HepG2 (cell line): ENCODE data around the gene HYAL1. TPM values are rescaled to one million over a fixed set of nuclear protein-coding genes. Genes with fewer than 3 reads are reported as not detected.

ENCODE experiments used
- E2F2 ChIP-seq: sonication (generic); formaldehyde crosslinking; IDR thresholded peaks from 2 replicates; pipeline ENCODE4 v1.4.0; 2020; ENCODE audit warnings: missing genetic modification reagents, borderline replicate concordance
- EHMT2 ChIP-seq: fragments of 200-600 bp; sonication (generic); IDR thresholded peaks from 2 replicates; pipeline ENCODE4 v1.7.0; 2017; ENCODE audit warnings: antibody characterized with exemption, low read depth, low read length, borderline replicate concordance
- FOXP1 ChIP-seq, 2 experiments: fragments of 450-650 bp in 1 of 2; IDR thresholded peaks; 2 replicates each; pipeline ENCODE4 v1.6.1; 2017 to 2018; ENCODE audit warnings: antibody characterized with exemption in 1 of 2
- GPBP1L1 ChIP-seq: sonication (generic); formaldehyde crosslinking; IDR thresholded peaks from 2 replicates; pipeline ENCODE4 v1.5.0; 2020; ENCODE audit warnings: mild to moderate bottlenecking, missing genetic modification reagents
- HDAC1 ChIP-seq: sonication (generic); formaldehyde crosslinking; IDR thresholded peaks from 2 replicates; pipeline ENCODE4 v1.5.1; 2020; ENCODE audit warnings: mild to moderate bottlenecking, missing genetic modification reagents
- HNF4G ChIP-seq, 2 experiments: sonication (generic) in 1 of 2; formaldehyde crosslinking in 1 of 2; IDR thresholded peaks; 2 replicates each; pipeline versions ENCODE4 v1.4.0 to v1.6.1; 2011 to 2020; ENCODE audit warnings: borderline replicate concordance in 2 of 2, low read depth in 2 of 2, mild to moderate bottlenecking in 2 of 2, low read length in 1 of 2, missing genetic modification reagents in 1 of 2, moderate library complexity in 1 of 2
- HOMEZ ChIP-seq: IDR thresholded peaks from 2 replicates; pipeline ENCODE4 v1.6.1; 2016; ENCODE audit warnings: low read depth
- JDP2 ChIP-seq: sonication (generic); formaldehyde crosslinking; IDR thresholded peaks from 2 replicates; pipeline ENCODE4 v1.8.1; 2022; ENCODE audit warnings: missing genetic modification reagents, borderline replicate concordance
- MAFK ChIP-seq, 2 experiments: IDR thresholded peaks in 1 of 2; conservative IDR thresholded peaks in 1 of 2; 2 replicates each; pipeline ENCODE4 v1.6.1; 2011; ENCODE audit warnings: improper control_type of control experiment in 2 of 2, low read length in 2 of 2
- MEF2D ChIP-seq: sonication (generic); formaldehyde crosslinking; IDR thresholded peaks from 2 replicates; pipeline ENCODE4 v1.5.1; 2020; ENCODE audit warnings: mild to moderate bottlenecking, missing genetic modification reagents
- MEIS2 ChIP-seq: sonication (generic); formaldehyde crosslinking; IDR thresholded peaks from 2 replicates; pipeline ENCODE4 v1.9.0; 2021; ENCODE audit warnings: mild to moderate bottlenecking, missing genetic modification reagents
- NAIF1 ChIP-seq: sonication (generic); formaldehyde crosslinking; IDR thresholded peaks from 2 replicates; pipeline ENCODE4 v1.5.0; 2020; ENCODE audit warnings: mild to moderate bottlenecking, missing genetic modification reagents, borderline replicate concordance
- NR2F2 ChIP-seq: IDR thresholded peaks from 2 replicates; pipeline ENCODE4 v1.6.1; 2012; ENCODE audit warnings: low read depth, inconsistent platforms, borderline replicate concordance
- NR3C1 ChIP-seq: sonication (generic); formaldehyde crosslinking; IDR thresholded peaks from 2 replicates; pipeline ENCODE4 v1.4.0; 2020; ENCODE audit warnings: missing genetic modification reagents
- PAX8 ChIP-seq: sonication (generic); formaldehyde crosslinking; IDR thresholded peaks from 2 replicates; pipeline ENCODE4 v1.8.0; 2022; ENCODE audit warnings: mild to moderate bottlenecking, missing genetic modification reagents, borderline replicate concordance
- POLR2AphosphoS2 ChIP-seq: IDR thresholded peaks from 2 replicates; pipeline ENCODE4 v1.6.1; 2011; ENCODE audit warnings: low read depth, low read length, improper control_type of control experiment
- ZFP82 ChIP-seq: sonication (generic); formaldehyde crosslinking; IDR thresholded peaks from 2 replicates; pipeline ENCODE4 v1.5.1; 2020; ENCODE audit warnings: mild to moderate bottlenecking, missing genetic modification reagents, borderline replicate concordance
- ZMYM2 ChIP-seq: sonication (generic); formaldehyde crosslinking; IDR thresholded peaks from 2 replicates; pipeline ENCODE4 v1.8.0; 2022; ENCODE audit warnings: mild to moderate bottlenecking, missing genetic modification reagents
- ZNF3 ChIP-seq: IDR thresholded peaks from 2 replicates; pipeline ENCODE4 v1.7.0; 2017; ENCODE audit warnings: inconsistent platforms
- ZNF672 ChIP-seq: sonication (generic); formaldehyde crosslinking; IDR thresholded peaks from 2 replicates; pipeline ENCODE4 v1.8.1; 2022; ENCODE audit warnings: missing genetic modification reagents
- ZNF772 ChIP-seq: sonication (generic); formaldehyde crosslinking; IDR thresholded peaks from 2 replicates; pipeline ENCODE4 v1.5.0; 2020; ENCODE audit warnings: mild to moderate bottlenecking, missing genetic modification reagents
- polyA plus RNA-seq, 8 experiments: library from polyadenylated mRNA; depleted of rRNA in 3 of 8; stranded (reverse) in 7 of 8; unstranded in 1 of 8; fragments of >200 nt; fragmentation: Illumina TruSeq in 4 of 8; extraction: Trizol in 4 of 8; gene quantifications; 2 replicates each; pipeline versions ENCODE4 v1.2.1 to v1.2.3, GENCODE V29; 2011 to 2016; ENCODE audit warnings: low read depth in 4 of 8, missing spikeins in 1 of 8, mixed read lengths in 1 of 8; ENCODE audit not compliant: insufficient read depth in 1 of 8
- total RNA-seq, 5 experiments: library from RNA; depleted of rRNA; stranded (reverse); fragments of >200 nt; fragmentation: Illumina TruSeq; extraction: Trizol; gene quantifications; 2 replicates each; pipeline ENCODE4 v1.2.3, GENCODE V29; 2016; ENCODE audit warnings: low read depth in 1 of 5
- TF ChIP-seq, protein P1 (sequence below): sonication (generic); formaldehyde crosslinking; IDR thresholded peaks from 2 replicates; pipeline ENCODE4 v1.4.0; 2020; ENCODE audit warnings: missing genetic modification reagents
- TF ChIP-seq, protein P2 (sequence below): sonication (generic); formaldehyde crosslinking; IDR thresholded peaks from 2 replicates; pipeline ENCODE4 v1.4.0; 2020; ENCODE audit warnings: mild to moderate bottlenecking, low read depth, missing genetic modification reagents

The HYAL1 gene
- total and polyA plus RNA-seq, 2 of the 13 experiments (the other 11 are each of a cell fraction or from before 2014, with no cell fraction given), result 76.5 to 193 TPM

GRCh38 chr3:50303013-50303815 is at the start of gene HYAL1 (continued):
- no peak for TF ChIP-seq MAFK (conservative IDR thresholded peaks at IDR 0.05 in 1 of 2, IDR thresholded peaks at IDR 0.05 in 1 of 2; ENCODE audit: low read length in 2 of 2)
- TF ChIP-seq E2F2, result no peak
- 0 out of 2 replicates have a peak, but pooled peaks have one; percentile 10 for TF ChIP-seq PAX8 (CRISPR knock-in tag)
- TF ChIP-seq NR3C1 (CRISPR knock-in tag), result no peak
- TF ChIP-seq, protein P1, sequence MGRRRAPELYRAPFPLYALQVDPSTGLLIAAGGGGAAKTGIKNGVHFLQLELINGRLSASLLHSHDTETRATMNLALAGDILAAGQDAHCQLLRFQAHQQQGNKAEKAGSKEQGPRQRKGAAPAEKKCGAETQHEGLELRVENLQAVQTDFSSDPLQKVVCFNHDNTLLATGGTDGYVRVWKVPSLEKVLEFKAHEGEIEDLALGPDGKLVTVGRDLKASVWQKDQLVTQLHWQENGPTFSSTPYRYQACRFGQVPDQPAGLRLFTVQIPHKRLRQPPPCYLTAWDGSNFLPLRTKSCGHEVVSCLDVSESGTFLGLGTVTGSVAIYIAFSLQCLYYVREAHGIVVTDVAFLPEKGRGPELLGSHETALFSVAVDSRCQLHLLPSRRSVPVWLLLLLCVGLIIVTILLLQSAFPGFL (CRISPR knock-in tag), result 0 out of 2 replicates have a peak, but pooled peaks have one; percentile 37
- no peak for TF ChIP-seq JDP2 (CRISPR knock-in tag)
- no peak for TF ChIP-seq GPBP1L1 (CRISPR knock-in tag)
- peak; percentile 73; the same call in 1 of the 2 replicates for TF ChIP-seq NR2F2
- peak; percentile 88 for TF ChIP-seq ZFP82
- peak; percentile 20; the same call in 1 of the 2 replicates for TF ChIP-seq HOMEZ
- TF ChIP-seq HNF4G (IDR thresholded peaks at IDR 0.05; ENCODE audit: borderline replicate concordance, low read depth, low read length), result peak; percentile 28; the same call in 1 of the 2 replicates
- TF ChIP-seq HNF4G (CRISPR knock-in tag; IDR thresholded peaks at IDR 0.05; ENCODE audit: borderline replicate concordance, low read depth), result peak; percentile 60; the same call in 1 of the 2 replicates
- peak; percentile 66; the same call in 1 of the 2 replicates for TF ChIP-seq ZNF772 (CRISPR knock-in tag)
- TF ChIP-seq MEF2D (CRISPR knock-in tag), result 0 out of 2 replicates have a peak, but pooled peaks have one; percentile 66
- peak; percentile 83 for TF ChIP-seq HDAC1 (CRISPR knock-in tag)
- no peak for TF ChIP-seq ZNF672 (CRISPR knock-in tag)
- no peak; the same call in 1 of the 2 replicates for TF ChIP-seq ZNF3 (CRISPR knock-in tag)
- no peak for TF ChIP-seq FOXP1 (IDR thresholded peaks at IDR 0.05)
- no peak for TF ChIP-seq FOXP1 (CRISPR knock-in tag; IDR thresholded peaks at IDR 0.05)
- no peak for TF ChIP-seq EHMT2
- peak; percentile 95 for TF ChIP-seq NAIF1 (CRISPR knock-in tag)
- TF ChIP-seq, protein P2, sequence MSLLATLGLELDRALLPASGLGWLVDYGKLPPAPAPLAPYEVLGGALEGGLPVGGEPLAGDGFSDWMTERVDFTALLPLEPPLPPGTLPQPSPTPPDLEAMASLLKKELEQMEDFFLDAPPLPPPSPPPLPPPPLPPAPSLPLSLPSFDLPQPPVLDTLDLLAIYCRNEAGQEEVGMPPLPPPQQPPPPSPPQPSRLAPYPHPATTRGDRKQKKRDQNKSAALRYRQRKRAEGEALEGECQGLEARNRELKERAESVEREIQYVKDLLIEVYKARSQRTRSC (CRISPR knock-in tag), result no peak; the same call in 1 of the 2 replicates
- no peak for TF ChIP-seq POLR2AphosphoS2
- TF ChIP-seq ZMYM2 (CRISPR knock-in tag), result no peak
- no peak for TF ChIP-seq MEIS2 (CRISPR knock-in tag)
